Ascending aorta (tissue), 2 donors: ENCODE results near the gene SGSM1. TPM values are rescaled to one million over a fixed set of nuclear protein-coding genes. Genes with fewer than 3 reads are reported as not detected.

Source experiments
- DNase-seq, 2 donors: peaks; one replicate each; pipeline ENCODE4 v3.0.0-alpha.2; 2019; ENCODE audit warnings: low spot score in 2 of 2
- H3K27ac ChIP-seq, 2 donors: fragments of 200-600 bp; sonication (generic); one replicate each; pipeline ENCODE4 v1.5.1; 2016 to 2017; ENCODE audit warnings: mild to moderate bottlenecking in 1 of 2
- H3K27me3 ChIP-seq: fragments of 200-600 bp; sonication (generic); one replicate; pipeline ENCODE4 v1.5.1; 2017
- H3K36me3 ChIP-seq, 2 donors: fragments of 200-600 bp; sonication (generic); one replicate each; pipeline ENCODE4 v1.5.1; 2016
- H3K4me1 ChIP-seq, 2 donors: fragments of 200-600 bp; sonication (generic); one replicate each; pipeline ENCODE4 v1.5.1; 2016 to 2017; ENCODE audit warnings: mild to moderate bottlenecking in 1 of 2
- H3K4me3 ChIP-seq, 2 donors: fragments of 200-600 bp; sonication (generic); one replicate each; pipeline ENCODE4 v1.5.1; 2016 to 2017; ENCODE audit warnings: mild to moderate bottlenecking in 1 of 2
- H3K9me3 ChIP-seq, 2 donors: fragments of 200-600 bp; sonication (generic); one replicate each; pipeline ENCODE4 v1.5.1; 2016
- intact Hi-C: fragments of 100-400 bp; cut with DNase I; formaldehyde crosslinking; loops from one replicate; pipeline ENCODE4 v1.15.1; 2023
- total RNA-seq: library from RNA; depleted of rRNA; stranded (reverse); fragments of >200 nt; gene quantifications from one replicate; pipeline ENCODE4 v1.1.0, GENCODE V29; 2016
- TF ChIP-seq, protein P1 (sequence below), 3 experiments: fragments of 200-600 bp in 2 of 3; fragments of 450-650 bp in 1 of 3; sonication (generic) in 2 of 3; IDR thresholded peaks; one replicate each; pipeline ENCODE4 v1.5.1; 2016 to 2019; ENCODE audit warnings: antibody characterized with exemption in 3 of 3, mild to moderate bottlenecking in 1 of 3, moderate library complexity in 1 of 3

SGSM1 gene
- total RNA-seq, 1 donor from 2014 or later: 4.2 TPM

DNA sequence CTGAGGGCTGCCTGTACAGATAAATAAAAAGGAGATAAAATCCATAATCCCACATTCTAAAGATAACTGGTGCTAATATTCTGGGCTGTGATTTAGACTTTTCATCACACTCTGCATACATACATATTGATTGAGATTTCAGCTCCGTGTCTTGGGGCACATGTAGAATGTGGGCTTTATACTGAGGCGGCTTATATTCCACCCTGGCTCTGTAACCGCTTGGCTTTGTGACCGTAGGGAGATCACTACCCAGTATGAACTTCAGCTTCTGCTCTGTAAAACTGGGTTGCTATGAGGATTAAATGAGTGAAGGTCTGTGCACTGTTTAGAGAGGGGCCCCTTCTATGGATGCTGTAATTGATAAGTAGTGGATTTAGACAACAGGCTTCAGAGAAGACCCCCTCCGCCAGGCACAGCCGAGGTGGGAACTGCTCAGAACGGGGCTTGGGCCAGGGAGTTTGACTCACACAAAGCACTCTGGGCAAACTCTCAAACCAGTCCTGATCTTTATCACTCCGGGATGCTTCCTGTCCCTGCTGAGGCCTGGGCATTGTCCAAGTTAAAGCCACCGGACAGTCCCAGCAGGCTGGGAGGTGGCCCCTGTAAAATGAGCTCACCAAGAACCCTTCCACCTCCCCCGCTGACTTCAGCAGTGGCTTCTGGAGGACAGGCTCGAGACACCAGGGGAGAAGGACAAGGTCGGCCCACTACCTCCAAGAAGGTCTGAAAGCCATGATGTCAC is 163.7 kb downstream of the SGSM1 start:
- intact Hi-C loops: loop anchor here (5.0 kb wide), 1 partner anchor 562 kb away; no protein-coding TSS in a partner anchor
- TF ChIP-seq, protein P1, sequence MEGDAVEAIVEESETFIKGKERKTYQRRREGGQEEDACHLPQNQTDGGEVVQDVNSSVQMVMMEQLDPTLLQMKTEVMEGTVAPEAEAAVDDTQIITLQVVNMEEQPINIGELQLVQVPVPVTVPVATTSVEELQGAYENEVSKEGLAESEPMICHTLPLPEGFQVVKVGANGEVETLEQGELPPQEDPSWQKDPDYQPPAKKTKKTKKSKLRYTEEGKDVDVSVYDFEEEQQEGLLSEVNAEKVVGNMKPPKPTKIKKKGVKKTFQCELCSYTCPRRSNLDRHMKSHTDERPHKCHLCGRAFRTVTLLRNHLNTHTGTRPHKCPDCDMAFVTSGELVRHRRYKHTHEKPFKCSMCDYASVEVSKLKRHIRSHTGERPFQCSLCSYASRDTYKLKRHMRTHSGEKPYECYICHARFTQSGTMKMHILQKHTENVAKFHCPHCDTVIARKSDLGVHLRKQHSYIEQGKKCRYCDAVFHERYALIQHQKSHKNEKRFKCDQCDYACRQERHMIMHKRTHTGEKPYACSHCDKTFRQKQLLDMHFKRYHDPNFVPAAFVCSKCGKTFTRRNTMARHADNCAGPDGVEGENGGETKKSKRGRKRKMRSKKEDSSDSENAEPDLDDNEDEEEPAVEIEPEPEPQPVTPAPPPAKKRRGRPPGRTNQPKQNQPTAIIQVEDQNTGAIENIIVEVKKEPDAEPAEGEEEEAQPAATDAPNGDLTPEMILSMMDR (IDR thresholded peaks at IDR 0.05): no peak
- Histone ChIP-seq H3K4me3 (no peak overlapping the region), H3K27me3 (no peaks in the 10 kb centered on the region), H3K4me1 (peaks cover 0 to 2% of the 10 kb centered on the region in 2 donors), H3K27ac (peak overlapping the region; percentile 29 to 56), H3K9me3 (no peaks in the 10 kb centered on the region), H3K36me3 (no peaks in the 10 kb centered on the region)
- DNase-seq: peak; percentile 12 to 78

DNA sequence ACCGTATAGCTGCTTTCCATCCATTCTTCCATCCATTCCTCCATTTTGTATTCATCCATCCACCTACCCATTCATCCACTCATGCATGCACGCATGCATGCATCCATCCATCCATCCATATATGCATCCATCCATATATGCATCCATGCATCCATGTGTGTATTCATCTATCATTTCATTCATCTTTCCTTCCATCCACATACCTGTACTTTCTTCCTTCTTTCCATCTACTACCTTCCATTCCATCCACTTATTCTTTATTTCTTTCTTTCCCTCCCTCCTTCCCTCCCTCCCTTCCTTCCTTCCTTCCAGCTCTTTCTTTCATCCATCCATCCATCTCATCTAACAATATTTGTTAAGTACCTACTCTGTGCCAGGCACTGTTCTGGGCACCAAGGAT is 166.4 kb downstream of the SGSM1 start:
- Histone ChIP-seq H3K27me3 (no peaks in the 10 kb centered on the region), H3K4me1 (peaks cover 0 to 10% of the 10 kb centered on the region in 2 donors), H3K36me3 (no peaks in the 10 kb centered on the region), H3K4me3 (no peak overlapping the region), H3K9me3 (no peaks in the 10 kb centered on the region), H3K27ac (no peak overlapping the region)
- TF ChIP-seq, protein P1 (IDR thresholded peaks at IDR 0.05): no peak
- no peak for DNase-seq
- intact Hi-C loops: loop anchor here (5.0 kb wide), 1 partner anchor 565 kb away; no protein-coding TSS in a partner anchor

DNA sequence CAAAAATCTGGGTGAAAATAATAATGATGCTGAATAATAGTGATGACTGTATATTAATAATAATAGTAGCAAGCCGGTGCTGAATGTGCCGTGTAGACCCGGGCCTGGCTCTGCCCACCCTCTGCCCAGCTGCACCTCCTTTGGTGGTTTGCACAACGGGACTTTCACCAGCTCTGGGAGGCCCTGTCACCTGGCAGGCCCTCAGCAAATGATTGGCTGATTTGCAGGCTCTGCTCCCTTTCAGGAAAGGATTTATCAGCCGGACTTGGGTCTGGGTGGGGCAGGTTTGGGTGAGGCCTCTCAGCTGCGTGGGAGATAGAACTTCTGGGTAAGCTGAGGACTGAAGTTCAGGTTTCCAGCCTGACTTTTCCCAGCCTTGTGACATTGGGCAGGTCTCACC is 167.9 kb downstream of the SGSM1 start:
- TF ChIP-seq, protein P1 (IDR thresholded peaks at IDR 0.05): no peak
- Histone ChIP-seq H3K36me3 (no peaks in the 10 kb centered on the region), H3K27ac (no peak overlapping the region), H3K9me3 (no peaks in the 10 kb centered on the region), H3K4me1 (peaks cover 0 to 16% of the 10 kb centered on the region in 2 donors), H3K27me3 (no peaks in the 10 kb centered on the region), H3K4me3 (no peak overlapping the region)
- DNase-seq: no peak
- intact Hi-C loops: loop anchor here (5.0 kb wide), 1 partner anchor 567 kb away; no protein-coding TSS in a partner anchor

DNA sequence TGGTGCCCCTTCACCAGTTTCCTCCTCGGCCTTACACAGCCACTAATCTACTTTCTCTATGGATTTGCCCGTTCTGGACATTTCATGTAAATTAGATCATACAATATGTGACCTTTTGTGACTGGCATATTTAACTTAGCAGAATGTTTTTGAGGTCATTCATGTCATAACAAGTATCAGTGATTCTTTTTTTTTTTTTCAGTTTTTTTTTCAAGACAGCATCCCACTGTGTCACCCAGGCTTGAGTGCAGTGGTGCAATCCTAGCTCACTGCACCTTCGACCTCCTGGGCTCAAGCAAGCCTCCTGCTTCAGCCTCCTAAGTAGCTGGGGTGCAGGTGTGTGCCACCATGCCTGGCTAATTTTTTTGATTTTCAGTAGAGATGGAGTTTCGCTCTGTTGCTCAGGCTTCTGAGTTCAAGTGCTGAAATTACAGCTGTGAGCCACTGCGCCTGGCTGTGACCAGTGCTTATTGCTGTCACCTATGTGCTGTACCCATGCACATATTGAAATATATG is 169.2 kb downstream of the SGSM1 start:
- Histone ChIP-seq H3K9me3 (no peaks in the 10 kb centered on the region), H3K4me1 (peaks cover 0 to 14% of the 10 kb centered on the region in 2 donors), H3K36me3 (no peaks in the 10 kb centered on the region), H3K27me3 (no peaks in the 10 kb centered on the region), H3K4me3 (no peak overlapping the region), H3K27ac (peak overlapping the region in 1 of 2 donors; percentile 63)
- intact Hi-C loops: no loop called here
- DNase-seq: no peak
- TF ChIP-seq, protein P1 (IDR thresholded peaks at IDR 0.05): no peak

DNA sequence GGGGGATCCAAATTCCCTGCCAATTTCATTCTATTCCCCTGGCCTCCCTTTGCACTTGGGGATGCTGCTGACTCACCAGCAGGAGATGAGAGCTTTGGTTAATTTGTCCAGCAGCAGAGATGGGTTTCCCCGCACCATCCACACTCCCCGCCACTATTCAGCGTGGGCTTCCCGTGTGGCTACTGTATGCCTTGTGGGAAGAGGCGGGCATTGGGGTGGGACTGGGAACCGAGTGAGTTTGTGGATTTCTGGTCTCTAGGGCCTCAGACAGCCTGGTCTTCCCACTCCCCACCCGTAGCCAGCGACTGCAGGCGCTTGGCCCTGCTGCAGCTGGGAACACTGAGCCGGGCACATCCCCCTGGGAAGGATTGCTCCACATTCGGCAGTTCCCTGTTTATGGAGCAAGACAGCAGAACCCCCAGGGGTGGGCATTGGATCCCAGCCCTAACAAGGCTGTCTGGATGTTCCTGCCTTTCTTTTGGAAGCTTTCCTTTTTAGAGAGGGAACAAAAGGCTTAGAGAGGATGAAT is 169.9 kb downstream of the SGSM1 start:
- peaks cover 0 to 14% of the 10 kb centered on the region in 2 donors for H3K4me1 ChIP-seq
- no peaks in the 10 kb centered on the region for H3K27me3 ChIP-seq
- intact Hi-C loops: no loop called here
- no peaks in the 10 kb centered on the region for H3K9me3 ChIP-seq
- no peak overlapping the region for H3K4me3 ChIP-seq
- DNase-seq: peak in 1 of 2 donors; percentile 74
- H3K27ac ChIP-seq: peak overlapping the region; percentile 62 to 63
- TF ChIP-seq, protein P1 (IDR thresholded peaks at IDR 0.05): no peak
- no peaks in the 10 kb centered on the region for H3K36me3 ChIP-seq
